HEK293 (cell line): ENCODE data around the gene CACTIN.
A peak's percentile ranks its signal among the peaks of the same experiment; 100 is the strongest.

Experiments used
- GFI1B ChIP-seq: fragments of 450-650 bp; formaldehyde crosslinking; IDR thresholded peaks from 2 replicates; pipeline ENCODE4 v1.5.1; 2016; ENCODE audit warnings: missing biosample characterization, missing genetic modification characterization
- GLI4 ChIP-seq: fragments of 450-650 bp; formaldehyde crosslinking; IDR thresholded peaks from 2 replicates; pipeline ENCODE4 v1.5.1; 2016; ENCODE audit warnings: missing biosample characterization, missing genetic modification characterization
- KLF16 ChIP-seq: fragments of 450-650 bp; formaldehyde crosslinking; IDR thresholded peaks from 2 replicates; pipeline ENCODE4 v1.5.1; 2017; ENCODE audit warnings: missing biosample characterization, missing genetic modification characterization
- KLF8 ChIP-seq: fragments of 450-650 bp; formaldehyde crosslinking; IDR thresholded peaks from 2 replicates; pipeline ENCODE4 v1.5.1; 2016; ENCODE audit warnings: missing biosample characterization, missing genetic modification characterization
- OSR2 ChIP-seq: fragments of 450-650 bp; formaldehyde crosslinking; IDR thresholded peaks from 2 replicates; pipeline ENCODE4 v1.5.1; 2016; ENCODE audit warnings: missing biosample characterization, missing genetic modification characterization
- ZFHX2 ChIP-seq: fragments of 450-650 bp; formaldehyde crosslinking; conservative IDR thresholded peaks from 2 replicates; pipeline ENCODE4 v1.5.1; 2016; ENCODE audit warnings: missing biosample characterization, missing genetic modification characterization
- ZNF112 ChIP-seq: fragments of 450-650 bp; formaldehyde crosslinking; IDR thresholded peaks from 2 replicates; pipeline ENCODE4 v1.5.0; 2017; ENCODE audit warnings: missing biosample characterization, missing genetic modification characterization
- ZNF138 ChIP-seq: fragments of 450-650 bp; formaldehyde crosslinking; IDR thresholded peaks from 2 replicates; pipeline ENCODE4 v1.5.1; 2016; ENCODE audit warnings: missing biosample characterization, missing genetic modification characterization, borderline replicate concordance
- ZNF280D ChIP-seq: fragments of 450-650 bp; formaldehyde crosslinking; IDR thresholded peaks from 2 replicates; pipeline ENCODE4 v1.5.1; 2016; ENCODE audit warnings: missing biosample characterization, missing genetic modification characterization
- ZNF335 ChIP-seq: fragments of 450-650 bp; formaldehyde crosslinking; conservative IDR thresholded peaks from 2 replicates; pipeline ENCODE4 v1.5.1; 2016; ENCODE audit warnings: missing biosample characterization, missing genetic modification characterization
- ZNF366 ChIP-seq: fragments of 450-650 bp; formaldehyde crosslinking; conservative IDR thresholded peaks from 2 replicates; pipeline ENCODE4 v1.5.1; 2016; ENCODE audit warnings: missing biosample characterization, missing genetic modification characterization
- ZNF600 ChIP-seq: fragments of 450-650 bp; formaldehyde crosslinking; IDR thresholded peaks from 2 replicates; pipeline ENCODE4 v1.5.1; 2016; ENCODE audit warnings: missing biosample characterization, missing genetic modification characterization
- ZNF629 ChIP-seq: fragments of 450-650 bp; formaldehyde crosslinking; IDR thresholded peaks from 2 replicates; pipeline ENCODE4 v1.5.1; 2017; ENCODE audit warnings: missing biosample characterization, missing genetic modification characterization
- ZNF654 ChIP-seq: fragments of 450-650 bp; formaldehyde crosslinking; IDR thresholded peaks from 2 replicates; pipeline ENCODE4 v1.5.1; 2016; ENCODE audit warnings: low read depth, missing biosample characterization, missing genetic modification characterization
- ZNF660 ChIP-seq: fragments of 450-650 bp; IDR thresholded peaks from 2 replicates; pipeline ENCODE4 v1.5.1; 2018; ENCODE audit warnings: missing biosample characterization, mild to moderate bottlenecking, missing genetic modification characterization
- ZNF747 ChIP-seq: fragments of 450-650 bp; formaldehyde crosslinking; IDR thresholded peaks from 2 replicates; pipeline ENCODE4 v1.5.1; 2016; ENCODE audit warnings: missing biosample characterization, missing genetic modification characterization
- ZNF768 ChIP-seq: fragments of 450-650 bp; formaldehyde crosslinking; IDR thresholded peaks from 2 replicates; pipeline ENCODE4 v1.5.1; 2018; ENCODE audit warnings: missing biosample characterization, mild to moderate bottlenecking, missing genetic modification characterization
- TF ChIP-seq, protein P1 (sequence below): fragments of 450-650 bp; formaldehyde crosslinking; IDR thresholded peaks from 2 replicates; pipeline ENCODE4 v1.5.1; 2016; ENCODE audit warnings: missing biosample characterization, missing genetic modification characterization, borderline replicate concordance
- TF ChIP-seq, protein P2 (sequence below): fragments of 450-650 bp; formaldehyde crosslinking; IDR thresholded peaks from 2 replicates; pipeline ENCODE4 v1.5.1; 2016; ENCODE audit warnings: missing biosample characterization, missing genetic modification characterization, borderline replicate concordance
- TF ChIP-seq, protein P3 (sequence below): fragments of 450-650 bp; formaldehyde crosslinking; IDR thresholded peaks from 2 replicates; pipeline ENCODE4 v1.5.1; 2017; ENCODE audit warnings: missing biosample characterization, missing genetic modification characterization

Gene CACTIN

DNA sequence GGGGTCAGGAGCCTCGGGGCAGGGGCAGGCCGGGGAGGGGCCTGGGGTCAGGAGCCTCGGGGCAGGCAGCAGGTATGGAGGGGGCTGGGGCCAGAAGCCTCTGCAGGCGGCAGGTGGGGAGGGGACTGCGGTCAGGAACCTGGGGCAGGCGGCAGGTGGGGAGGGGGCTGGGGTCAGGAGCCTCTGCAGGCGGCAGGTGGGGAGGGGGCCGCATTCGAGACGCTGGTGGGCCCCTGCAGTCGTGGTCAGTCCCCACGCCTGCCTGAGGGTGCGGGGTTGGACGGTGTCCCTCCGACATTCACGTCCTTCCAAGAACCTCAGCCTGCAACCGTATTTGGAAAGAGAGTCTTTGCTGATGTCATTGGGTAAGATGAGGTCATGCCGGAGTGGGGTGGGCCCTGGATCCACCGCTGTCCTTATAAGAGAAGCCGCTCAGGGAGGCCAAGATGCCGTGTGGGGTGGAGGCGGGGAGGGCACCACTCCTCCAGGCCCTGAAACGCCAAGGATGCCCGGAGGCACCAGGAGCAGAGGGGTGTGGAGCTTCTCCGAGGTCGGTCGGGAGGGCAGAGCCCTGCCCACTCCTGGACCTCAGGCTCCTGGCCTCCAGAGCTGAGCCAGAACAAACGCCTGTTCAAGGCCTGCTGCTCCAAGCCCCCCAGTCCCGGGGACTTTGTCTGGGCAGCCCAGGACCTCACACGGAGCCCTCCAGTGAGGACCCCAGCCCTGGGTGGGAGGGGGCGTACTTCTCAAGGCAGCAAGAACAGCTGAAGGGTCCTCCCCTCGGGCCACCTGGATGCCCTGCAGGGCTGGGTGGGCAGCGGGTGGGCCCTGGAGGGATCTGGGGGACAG, 43.6 kb upstream of the CACTIN start (continued):
- TF ChIP-seq ZNF335 (tag by site-specific recombination) = peak; percentile 99
- no peak for TF ChIP-seq OSR2 (tag by site-specific recombination)
- TF ChIP-seq, protein P1, sequence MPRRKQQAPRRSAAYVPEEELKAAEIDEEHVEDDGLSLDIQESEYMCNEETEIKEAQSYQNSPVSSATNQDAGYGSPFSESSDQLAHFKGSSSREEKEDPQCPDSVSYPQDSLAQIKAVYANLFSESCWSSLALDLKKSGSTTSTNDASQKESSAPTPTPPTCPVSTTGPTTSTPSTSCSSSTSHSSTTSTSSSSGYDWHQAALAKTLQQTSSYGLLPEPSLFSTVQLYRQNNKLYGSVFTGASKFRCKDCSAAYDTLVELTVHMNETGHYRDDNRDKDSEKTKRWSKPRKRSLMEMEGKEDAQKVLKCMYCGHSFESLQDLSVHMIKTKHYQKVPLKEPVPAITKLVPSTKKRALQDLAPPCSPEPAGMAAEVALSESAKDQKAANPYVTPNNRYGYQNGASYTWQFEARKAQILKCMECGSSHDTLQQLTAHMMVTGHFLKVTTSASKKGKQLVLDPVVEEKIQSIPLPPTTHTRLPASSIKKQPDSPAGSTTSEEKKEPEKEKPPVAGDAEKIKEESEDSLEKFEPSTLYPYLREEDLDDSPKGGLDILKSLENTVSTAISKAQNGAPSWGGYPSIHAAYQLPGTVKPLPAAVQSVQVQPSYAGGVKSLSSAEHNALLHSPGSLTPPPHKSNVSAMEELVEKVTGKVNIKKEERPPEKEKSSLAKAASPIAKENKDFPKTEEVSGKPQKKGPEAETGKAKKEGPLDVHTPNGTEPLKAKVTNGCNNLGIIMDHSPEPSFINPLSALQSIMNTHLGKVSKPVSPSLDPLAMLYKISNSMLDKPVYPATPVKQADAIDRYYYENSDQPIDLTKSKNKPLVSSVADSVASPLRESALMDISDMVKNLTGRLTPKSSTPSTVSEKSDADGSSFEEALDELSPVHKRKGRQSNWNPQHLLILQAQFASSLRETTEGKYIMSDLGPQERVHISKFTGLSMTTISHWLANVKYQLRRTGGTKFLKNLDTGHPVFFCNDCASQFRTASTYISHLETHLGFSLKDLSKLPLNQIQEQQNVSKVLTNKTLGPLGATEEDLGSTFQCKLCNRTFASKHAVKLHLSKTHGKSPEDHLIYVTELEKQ (tag by site-specific recombination) = no peak
- no peak for TF ChIP-seq GFI1B (tag by site-specific recombination)
- TF ChIP-seq ZNF600 (tag by site-specific recombination) = peak; percentile 74
- TF ChIP-seq, protein P2, sequence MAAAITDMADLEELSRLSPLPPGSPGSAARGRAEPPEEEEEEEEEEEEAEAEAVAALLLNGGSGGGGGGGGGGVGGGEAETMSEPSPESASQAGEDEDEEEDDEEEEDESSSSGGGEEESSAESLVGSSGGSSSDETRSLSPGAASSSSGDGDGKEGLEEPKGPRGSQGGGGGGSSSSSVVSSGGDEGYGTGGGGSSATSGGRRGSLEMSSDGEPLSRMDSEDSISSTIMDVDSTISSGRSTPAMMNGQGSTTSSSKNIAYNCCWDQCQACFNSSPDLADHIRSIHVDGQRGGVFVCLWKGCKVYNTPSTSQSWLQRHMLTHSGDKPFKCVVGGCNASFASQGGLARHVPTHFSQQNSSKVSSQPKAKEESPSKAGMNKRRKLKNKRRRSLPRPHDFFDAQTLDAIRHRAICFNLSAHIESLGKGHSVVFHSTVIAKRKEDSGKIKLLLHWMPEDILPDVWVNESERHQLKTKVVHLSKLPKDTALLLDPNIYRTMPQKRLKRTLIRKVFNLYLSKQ (tag by site-specific recombination) = no peak
- peak; percentile 53; the same call in 1 of the 2 replicates for TF ChIP-seq KLF16 (tag by site-specific recombination)
- peak; percentile 21; the same call in 1 of the 2 replicates for TF ChIP-seq ZNF366 (tag by site-specific recombination)
- no peak for TF ChIP-seq ZNF654 (tag by site-specific recombination)
- peak; percentile 63 for TF ChIP-seq ZFHX2 (tag by site-specific recombination)
- no peak for TF ChIP-seq ZNF138 (tag by site-specific recombination)
- TF ChIP-seq ZNF112 (tag by site-specific recombination) = no peak
- TF ChIP-seq GLI4 (tag by site-specific recombination) = 0 out of 2 replicates have a peak, but pooled peaks have one; percentile 12
- peak; percentile 78 for TF ChIP-seq KLF8 (tag by site-specific recombination)
- peak; percentile 98 for TF ChIP-seq ZNF629 (tag by site-specific recombination)
- no peak for TF ChIP-seq ZNF747 (tag by site-specific recombination)
- TF ChIP-seq, protein P3, sequence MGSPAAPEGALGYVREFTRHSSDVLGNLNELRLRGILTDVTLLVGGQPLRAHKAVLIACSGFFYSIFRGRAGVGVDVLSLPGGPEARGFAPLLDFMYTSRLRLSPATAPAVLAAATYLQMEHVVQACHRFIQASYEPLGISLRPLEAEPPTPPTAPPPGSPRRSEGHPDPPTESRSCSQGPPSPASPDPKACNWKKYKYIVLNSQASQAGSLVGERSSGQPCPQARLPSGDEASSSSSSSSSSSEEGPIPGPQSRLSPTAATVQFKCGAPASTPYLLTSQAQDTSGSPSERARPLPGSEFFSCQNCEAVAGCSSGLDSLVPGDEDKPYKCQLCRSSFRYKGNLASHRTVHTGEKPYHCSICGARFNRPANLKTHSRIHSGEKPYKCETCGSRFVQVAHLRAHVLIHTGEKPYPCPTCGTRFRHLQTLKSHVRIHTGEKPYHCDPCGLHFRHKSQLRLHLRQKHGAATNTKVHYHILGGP (tag by site-specific recombination) = no peak
- TF ChIP-seq ZNF768 (tag by site-specific recombination) = no peak
- TF ChIP-seq ZNF280D (tag by site-specific recombination) = no peak
- no peak for TF ChIP-seq ZNF660
- TF ChIP-seq, all 188 proteins: peak for 30
